Upper lobe of left lung (tissue), 6 donors: ENCODE results near the gene CKAP2L. TPM values are rescaled to one million over a fixed set of nuclear protein-coding genes. Genes with fewer than 3 reads are reported as not detected.

Experiments
- ATAC-seq, 2 donors: fragments of 200-7000 bp; cut with Tn5 transposase; one replicate each; pipeline ENCODE4 v1.9.1; 2022; ENCODE audit warnings: mild to moderate bottlenecking in 2 of 2, moderate library complexity in 2 of 2; ENCODE audit not compliant: low FRiP score in 2 of 2
- DNase-seq, 2 donors: peaks; one replicate each; pipeline ENCODE4 v3.0.0-alpha.2; 2019 to 2020
- H3K27ac ChIP-seq, 4 donors: fragments of 200-600 bp; sonication (generic); one replicate each; pipeline ENCODE4 v1.5.1; 2016 to 2019
- H3K27me3 ChIP-seq, 4 donors: fragments of 200-600 bp; sonication (generic); one replicate each; pipeline ENCODE4 v1.5.1; 2017 to 2019
- H3K36me3 ChIP-seq, 4 donors: fragments of 200-600 bp; sonication (generic); one replicate each; pipeline ENCODE4 v1.5.1; 2016 to 2019
- H3K4me1 ChIP-seq, 4 donors: fragments of 200-600 bp; sonication (generic); one replicate each; pipeline ENCODE4 v1.5.1; 2018 to 2019
- H3K4me3 ChIP-seq, 4 donors: fragments of 200-600 bp; sonication (generic); one replicate each; pipeline ENCODE4 v1.5.1; 2017 to 2019; ENCODE audit warnings: mild to moderate bottlenecking in 2 of 4, moderate library complexity in 1 of 4
- H3K9me3 ChIP-seq, 4 donors: fragments of 200-600 bp; sonication (generic); one replicate each; pipeline ENCODE4 v1.5.1; 2018 to 2019
- CTCF ChIP-seq, 6 experiments: fragments of 450-650 bp in 4 of 6; fragments of 200-600 bp in 2 of 6; sonication (generic) in 2 of 6; IDR thresholded peaks; one replicate each; pipeline ENCODE4 v1.5.1; 2016 to 2019; ENCODE audit warnings: antibody characterized with exemption in 6 of 6
- EP300 ChIP-seq, 4 donors: sonication (generic); formaldehyde crosslinking; IDR thresholded peaks; one replicate each; pipeline ENCODE4 v1.5.1; 2017; ENCODE audit warnings: antibody characterized with exemption in 4 of 4, control low read depth in 2 of 4
- POLR2A ChIP-seq, 4 donors: fragments of 450-650 bp; IDR thresholded peaks; one replicate each; pipeline ENCODE4 v1.5.1; 2016 to 2017; ENCODE audit warnings: antibody characterized with exemption in 4 of 4, mild to moderate bottlenecking in 2 of 4
- POLR2AphosphoS5 ChIP-seq, 2 donors: sonication (generic); formaldehyde crosslinking; IDR thresholded peaks; one replicate each; pipeline ENCODE4 v1.5.1; 2017; ENCODE audit warnings: antibody characterized with exemption in 2 of 2
- WGBS, 2 donors: methylation state at CpG; one replicate each; pipeline ENCODE4 v1.1.5; 2017 to 2018; 5-methylcytosine and 5-hydroxymethylcytosine counted together
- total RNA-seq, 6 donors: library from RNA; depleted of rRNA in 4 of 6; stranded (reverse); fragments of >200 nt in 4 of 6; gene quantifications; one replicate each; pipeline versions ENCODE4 v1.1.0 to v1.2.1, GENCODE V29; 2016 to 2021
- donor health status: DM: no; HTN: no; CAD: no; lungs with moderate emphysema.
- donor health status: DM: no; HTN: yes; CAD: no; lungs with severe emphysema.

Gene CKAP2L
- total RNA-seq, 6 donors from 2014 or later = 0.49 to 2.3 (median 1.7) TPM

- H3K27me3 ChIP-seq = no peaks in the 10 kb centered on the region
- no peak overlapping the region for H3K4me3 ChIP-seq
- no peak for DNase-seq
- no peak for TF ChIP-seq POLR2A (IDR thresholded peaks at IDR 0.05)
- no peak for TF ChIP-seq POLR2AphosphoS5 (IDR thresholded peaks at IDR 0.05)
- TF ChIP-seq EP300 (IDR thresholded peaks at IDR 0.05) = no peak
- no peak for ATAC-seq
- peaks cover 0 to 4% (median 0%) of the 10 kb centered on the region in 4 donors for H3K4me1 ChIP-seq
- H3K9me3 ChIP-seq = no peaks in the 10 kb centered on the region
- H3K27ac ChIP-seq = peak overlapping the region in 1 of 4 donors; percentile 44
- WGBS, 2 donors = 77 to 86% methylated on average over 3 of the region's 3 CpGs
- H3K36me3 ChIP-seq = no peaks in the 10 kb centered on the region
Observed at GRCh38 chr2:112787294-112787693, 22.9 kb upstream of the CKAP2L start.

GRCh38 chr2:112784199-112785189, 20.1 kb upstream of the CKAP2L start, which contains the start of gene IL1A:
TSS of gene IL1A (minus strand) at chr2:112784493. CDS start at chr2:112783770, 723 bp downstream.
- Histone ChIP-seq H3K9me3 (no peaks in the 10 kb centered on the region), H3K4me1 (peaks cover 0 to 4% (median 0%) of the 10 kb centered on the region in 4 donors), H3K27ac (peak within 1 kb of the TSS in 1 of 4 donors; percentile 43), H3K4me3 (peak within 1 kb of the TSS in 1 of 4 donors; percentile 6), H3K27me3 (no peaks in the 10 kb centered on the region), H3K36me3 (no peaks in the 10 kb centered on the region)
- TF ChIP-seq EP300 (IDR thresholded peaks at IDR 0.05) (no peak), POLR2AphosphoS5 (IDR thresholded peaks at IDR 0.05) (no peak)
- DNase-seq (no peak), ATAC-seq (peak in 1 of 2 donors; percentile 80)
- WGBS, 2 donors = 47 to 48% methylated on average over 13 of the region's 13 CpGs

GRCh38 chr2:112783187-112783714, 18.8 kb upstream of the CKAP2L start:
- Histone ChIP-seq H3K27ac (no peak overlapping the region), H3K27me3 (no peaks in the 10 kb centered on the region), H3K4me3 (no peak overlapping the region), H3K4me1 (peaks cover 0 to 4% (median 0%) of the 10 kb centered on the region in 4 donors), H3K36me3 (no peaks in the 10 kb centered on the region), H3K9me3 (no peaks in the 10 kb centered on the region)
- 95% methylated on average over 3 of the region's 3 CpGs for WGBS, 2 donors
- TF ChIP-seq EP300 (IDR thresholded peaks at IDR 0.05) (no peak), POLR2AphosphoS5 (IDR thresholded peaks at IDR 0.05) (no peak), CTCF (IDR thresholded peaks at IDR 0.05) (no peak), POLR2A (IDR thresholded peaks at IDR 0.05) (no peak)
- DNase-seq (no peak), ATAC-seq (no peak)

GRCh38 chr2:112782234-112782799, 17.9 kb upstream of the CKAP2L start:
- Histone ChIP-seq H3K27ac (no peak overlapping the region), H3K36me3 (no peaks in the 10 kb centered on the region), H3K27me3 (no peaks in the 10 kb centered on the region), H3K4me1 (peaks cover 0 to under 1% (median 0%) of the 10 kb centered on the region in 4 donors), H3K4me3 (no peak overlapping the region), H3K9me3 (no peaks in the 10 kb centered on the region)
- WGBS, 2 donors = 96 to 98% methylated on average over 3 of the region's 3 CpGs
- TF ChIP-seq CTCF (IDR thresholded peaks at IDR 0.05) (no peak), POLR2AphosphoS5 (IDR thresholded peaks at IDR 0.05) (no peak), POLR2A (IDR thresholded peaks at IDR 0.05) (no peak), EP300 (IDR thresholded peaks at IDR 0.05) (no peak)
- no peak for DNase-seq
- no peak for ATAC-seq

GRCh38 chr2:112779598-112779997, 15.2 kb upstream of the CKAP2L start:
- ATAC-seq (no peak), DNase-seq (no peak)
- Histone ChIP-seq H3K4me1 (no peaks in the 10 kb centered on the region), H3K27me3 (no peaks in the 10 kb centered on the region), H3K27ac (no peak overlapping the region), H3K36me3 (no peaks in the 10 kb centered on the region), H3K4me3 (no peak overlapping the region), H3K9me3 (no peaks in the 10 kb centered on the region)
- WGBS, 2 donors = 90 to 100% methylated on average over 1 of the region's 1 CpG
- TF ChIP-seq CTCF (IDR thresholded peaks at IDR 0.05) (no peak), POLR2AphosphoS5 (IDR thresholded peaks at IDR 0.05) (no peak), EP300 (IDR thresholded peaks at IDR 0.05) (no peak), POLR2A (IDR thresholded peaks at IDR 0.05) (no peak)
